ENCODE data around the gene FGD5. TPM values are rescaled to one million over a fixed set of nuclear protein-coding genes. Genes with fewer than 3 reads are reported as not detected.

FGD5 gene
- total RNA-seq, 6 donors from 2014 or later, result 26.8 to 90.4 (median 57.2) TPM

DNA sequence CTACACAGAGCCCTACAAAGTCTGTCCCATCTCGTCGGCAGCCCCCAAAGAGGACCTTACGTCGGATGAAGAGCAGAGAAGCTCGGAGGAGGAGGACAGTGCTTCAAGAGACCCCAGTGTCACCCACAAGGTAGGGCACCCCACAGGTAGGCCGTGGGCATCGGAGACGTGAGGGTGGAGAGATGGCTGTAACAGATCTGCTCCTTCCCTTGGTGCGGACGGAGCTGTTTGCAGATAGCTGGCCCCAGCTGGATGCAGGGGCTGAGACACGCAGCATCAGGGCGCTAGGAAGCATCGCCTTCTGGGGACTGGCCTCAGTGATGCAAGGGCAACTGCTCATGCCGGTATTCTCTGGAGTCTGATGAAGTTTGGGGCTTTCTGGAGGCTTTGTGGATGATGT lies 45.4 kb downstream of the FGD5 start:
- peaks cover 0 to 17% (median 0%) of the 10 kb centered on the region in 4 donors for H3K36me3 ChIP-seq
- peaks cover 27 to 39% (median 35%) of the 10 kb centered on the region in 4 donors for H3K4me1 ChIP-seq
- H3K9me3 ChIP-seq, result no peaks in the 10 kb centered on the region
- TF ChIP-seq POLR2AphosphoS5 (IDR thresholded peaks at IDR 0.05), result no peak
- TF ChIP-seq EP300 (IDR thresholded peaks at IDR 0.05), result no peak
- no peak for TF ChIP-seq POLR2A (IDR thresholded peaks at IDR 0.05)
- TF ChIP-seq CTCF (IDR thresholded peaks at IDR 0.05), result no peak
- H3K27ac ChIP-seq, result peak overlapping the region; percentile 15 to 87 (median 76)
- DNase-seq (no peak), ATAC-seq (ENCODE audit: low FRiP score in 2 of 2) (no peak)
- H3K27me3 ChIP-seq, result no peaks in the 10 kb centered on the region
- no peak overlapping the region for H3K4me3 ChIP-seq
- 91 to 93% methylated on average over 8 to 14 of the region's 14 CpGs for WGBS, 2 donors

- H3K4me3 ChIP-seq, result no peak overlapping the region
- WGBS, 2 donors, result 77 to 91% methylated on average over 4 to 5 of the region's 5 CpGs
- peaks cover 0 to 17% (median 0%) of the 10 kb centered on the region in 4 donors for H3K36me3 ChIP-seq
- H3K9me3 ChIP-seq, result no peaks in the 10 kb centered on the region
- TF ChIP-seq CTCF (IDR thresholded peaks at IDR 0.05) (no peak), EP300 (IDR thresholded peaks at IDR 0.05) (no peak), POLR2AphosphoS5 (IDR thresholded peaks at IDR 0.05) (no peak), POLR2A (IDR thresholded peaks at IDR 0.05) (no peak)
- no peaks in the 10 kb centered on the region for H3K27me3 ChIP-seq
- H3K4me1 ChIP-seq, result peaks cover 28 to 42% (median 35%) of the 10 kb centered on the region in 4 donors
- ATAC-seq (ENCODE audit: low FRiP score in 2 of 2), result no peak
- DNase-seq, result no peak
- peak overlapping the region in 1 of 4 donors; percentile 87 for H3K27ac ChIP-seq
Observed at GRCh38 chr3:14866627-14867026, 47.9 kb downstream of the FGD5 start.

- TF ChIP-seq EP300 (IDR thresholded peaks at IDR 0.05) (no peak), POLR2AphosphoS5 (IDR thresholded peaks at IDR 0.05) (no peak), CTCF (IDR thresholded peaks at IDR 0.05) (no peak), POLR2A (IDR thresholded peaks at IDR 0.05) (no peak)
- DNase-seq (no peak), ATAC-seq (ENCODE audit: low FRiP score in 2 of 2) (no peak)
- Histone ChIP-seq H3K4me3 (no peak overlapping the region), H3K36me3 (peaks cover 0 to 17% (median 0%) of the 10 kb centered on the region in 4 donors), H3K9me3 (no peaks in the 10 kb centered on the region), H3K27ac (peak overlapping the region in 3 of 4 donors; percentile 10 to 34 (median 15)), H3K4me1 (peaks cover 27 to 40% (median 31%) of the 10 kb centered on the region in 4 donors), H3K27me3 (no peaks in the 10 kb centered on the region)
- 74 to 85% methylated on average over 8 to 11 of the region's 11 CpGs for WGBS, 2 donors
Observed at GRCh38 chr3:14867936-14868570, 49.3 kb downstream of the FGD5 start.

DNA sequence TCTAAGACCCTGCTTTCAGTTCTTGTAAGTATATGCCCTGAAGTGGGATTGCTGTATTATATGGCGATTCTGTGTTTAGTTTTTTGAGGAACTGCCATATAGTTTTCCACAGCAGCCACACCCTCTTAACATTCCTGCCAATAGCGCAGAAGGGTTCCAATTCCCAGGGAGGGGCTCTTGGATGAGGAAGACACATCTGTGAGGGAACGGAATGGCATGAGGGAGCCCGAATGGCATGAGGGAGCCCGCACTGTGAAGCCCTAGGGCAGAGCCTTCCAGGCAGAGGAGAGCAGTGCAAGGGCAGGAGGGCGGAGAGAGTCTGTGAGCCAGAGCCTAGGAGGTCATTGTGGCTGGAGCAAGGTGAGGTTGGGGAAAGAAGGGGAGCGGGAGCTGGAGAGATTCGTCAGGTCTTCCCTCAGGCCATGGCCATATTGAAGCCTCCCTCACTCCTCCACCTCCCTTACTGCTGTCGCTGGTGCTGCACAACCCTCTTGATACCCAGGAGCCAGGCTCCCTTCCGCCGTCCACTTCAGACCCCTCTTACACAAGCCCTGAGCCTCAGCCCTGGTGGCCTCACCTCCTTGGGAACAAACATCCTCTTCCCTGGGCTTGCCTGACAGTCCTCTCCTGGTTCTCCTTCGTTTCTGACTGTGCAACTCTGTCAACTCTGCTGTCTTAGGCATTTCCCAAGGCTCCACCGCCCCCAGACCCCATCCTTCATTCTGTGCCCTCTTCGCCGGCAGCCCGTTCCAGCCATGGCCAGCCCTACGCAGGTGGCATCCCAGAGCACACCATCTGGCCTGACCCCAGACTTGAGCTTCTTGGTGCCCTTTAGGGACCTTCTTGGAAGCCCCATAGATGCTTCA lies 51.4 kb downstream of the FGD5 start:
- Histone ChIP-seq H3K9me3 (no peaks in the 10 kb centered on the region), H3K4me3 (no peak overlapping the region), H3K4me1 (peaks cover 19 to 30% (median 22%) of the 10 kb centered on the region in 4 donors), H3K36me3 (peaks cover 0 to 7% (median 0%) of the 10 kb centered on the region in 4 donors), H3K27me3 (no peaks in the 10 kb centered on the region), H3K27ac (peak overlapping the region in 3 of 4 donors; percentile 7 to 77 (median 67))
- WGBS, 2 donors, result 74 to 77% methylated on average over 16 to 17 of the region's 17 CpGs
- ATAC-seq (ENCODE audit: low FRiP score in 2 of 2), result peak in 1 of 2 donors; percentile 44
- no peak for DNase-seq
- TF ChIP-seq CTCF (IDR thresholded peaks at IDR 0.05) (no peak), POLR2A (IDR thresholded peaks at IDR 0.05) (no peak), EP300 (IDR thresholded peaks at IDR 0.05) (no peak), POLR2AphosphoS5 (IDR thresholded peaks at IDR 0.05) (no peak)

Data from upper lobe of left lung (tissue), 6 donors.